NT2/D1 (cell line): ENCODE measurements around the gene SHQ1.

ENCODE experiments used
- YY1 ChIP-seq: IDR thresholded peaks from 2 replicates; pipeline ENCODE4 v1.6.1; 2011; ENCODE audit not compliant: insufficient read length, insufficient read depth
- ZNF274 ChIP-seq: IDR thresholded peaks from 2 replicates; pipeline ENCODE4 v1.6.1; 2011; ENCODE audit warnings: mild to moderate bottlenecking, low read depth, low read length

DNA sequence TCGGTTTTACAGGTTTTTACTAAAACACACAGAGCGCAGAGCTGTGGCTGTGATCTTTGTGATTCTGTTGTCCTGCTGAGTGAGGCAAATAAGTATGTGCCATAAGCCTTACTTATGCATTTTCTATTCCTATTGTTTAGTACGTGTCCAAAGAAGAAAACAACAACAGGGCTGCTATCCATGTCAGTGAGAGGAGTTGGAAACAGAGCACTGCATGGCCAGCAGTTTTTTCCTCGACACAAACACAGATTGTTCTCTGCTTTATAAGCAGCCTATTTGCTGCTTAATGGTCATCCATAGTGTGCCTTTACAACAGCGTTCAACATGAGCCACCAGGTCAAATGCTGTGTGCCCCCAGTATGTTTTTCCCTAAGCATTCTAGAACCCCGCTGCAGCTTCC is 79.8 kb downstream of the SHQ1 start:
- TF ChIP-seq ZNF274 (no peak), YY1 (no peak)
